GM19239 (cell line): ENCODE measurements around the gene CDK15.
"Not testable (repeated sequence)": the region's sequence is repeated elsewhere in the genome, so short reads cannot be mapped to it uniquely, and the experiment has no call there.

ENCODE experiments used
- DNase-seq: peaks from one replicate; pipeline ENCODE4 v3.0.0; 2011; ENCODE audit warnings: low spot score; ENCODE audit not compliant: insufficient read length
- FAIRE-seq: peaks from 2 replicates; lab custom pipeline; 2011; peaks lifted over from hg19 to GRCh38; lab: Jason Lieb, UNC

The CDK15 gene

GRCh38 chr2:201806442-201807170 is at the start of gene CDK15:
TSS of gene CDK15 (plus strand) at chr2:201806537. CDS start at chr2:201806665, 128 bp downstream.
- no peak for DNase-seq
- no peak for FAIRE-seq

GRCh38 chr2:201758234-201758633 is 48.1 kb upstream of the CDK15 start:
- FAIRE-seq, result peak; percentile 59
- DNase-seq, result no peak

GRCh38 chr2:201758873-201759272 is 47.5 kb upstream of the CDK15 start:
- FAIRE-seq, result no peak
- no peak for DNase-seq

GRCh38 chr2:201759567-201759966 is 46.8 kb upstream of the CDK15 start:
- DNase-seq (no peak), FAIRE-seq (peak; percentile 26)

GRCh38 chr2:201761101-201761500 is 45.2 kb upstream of the CDK15 start:
- no peak for FAIRE-seq

GRCh38 chr2:201764469-201764868 is 41.9 kb upstream of the CDK15 start:
- DNase-seq, FAIRE-seq: not testable (repeated sequence)

More at GRCh38 chr2:201761101-201761500, 45.2 kb upstream of the CDK15 start:
- DNase-seq, result no peak

- no peak for DNase-seq
- no peak for FAIRE-seq
Measured at GRCh38 chr2:201765799-201766198, 40.5 kb upstream of the CDK15 start.

- no peak for FAIRE-seq
- DNase-seq, result no peak
Measured at GRCh38 chr2:201768918-201769317, 37.4 kb upstream of the CDK15 start.

- no peak for FAIRE-seq
- DNase-seq, result no peak
Measured at GRCh38 chr2:201769666-201770373, 36.5 kb upstream of the CDK15 start.

- no peak for DNase-seq
Measured at GRCh38 chr2:201773990-201774389, 32.3 kb upstream of the CDK15 start.

GRCh38 chr2:201774546-201774945 is 31.8 kb upstream of the CDK15 start:
- FAIRE-seq, result no peak

More at GRCh38 chr2:201773990-201774389, 32.3 kb upstream of the CDK15 start:
- no peak for FAIRE-seq

GRCh38 chr2:201775326-201775725 is 31.0 kb upstream of the CDK15 start:
- DNase-seq (no peak), FAIRE-seq (no peak)

More at GRCh38 chr2:201774546-201774945, 31.8 kb upstream of the CDK15 start:
- no peak for DNase-seq

GRCh38 chr2:201777043-201777442 is 29.3 kb upstream of the CDK15 start:
- DNase-seq (no peak), FAIRE-seq (no peak)

- no peak for DNase-seq
- no peak for FAIRE-seq
Measured at GRCh38 chr2:201777869-201778268, 28.5 kb upstream of the CDK15 start.

- DNase-seq (no peak), FAIRE-seq (peak; percentile 44)
Measured at GRCh38 chr2:201779901-201780673, 26.2 kb upstream of the CDK15 start.

GRCh38 chr2:201780674-201781493 is 25.5 kb upstream of the CDK15 start, which contains the start of gene ALS2:
TSS of gene ALS2 (minus strand) at chr2:201780933. CDS start at chr2:201768885, 12,048 bp downstream.
- peak; percentile 74 for DNase-seq
- peak; percentile 94 for FAIRE-seq

- peak; percentile 67 for FAIRE-seq
- no peak for DNase-seq
Measured at GRCh38 chr2:201781557-201782051, 24.7 kb upstream of the CDK15 start.

- no peak for FAIRE-seq
- no peak for DNase-seq
Measured at GRCh38 chr2:201784563-201784962, 21.8 kb upstream of the CDK15 start.

GRCh38 chr2:201785135-201785534 is 21.2 kb upstream of the CDK15 start:
- no peak for FAIRE-seq

GRCh38 chr2:201786471-201786870 is 19.9 kb upstream of the CDK15 start:
- DNase-seq (no peak), FAIRE-seq (no peak)

More at GRCh38 chr2:201785135-201785534, 21.2 kb upstream of the CDK15 start:
- DNase-seq, result no peak
